Measurements from ENCODE around the gene ZMYND8.

- no peak for TF ChIP-seq FOXK2 (IDR thresholded peaks at IDR 0.05)
- no peak for TF ChIP-seq LEF1 (IDR thresholded peaks at IDR 0.05; ENCODE audit: borderline replicate concordance)
- no peak for TF ChIP-seq NFRKB (IDR thresholded peaks at IDR 0.05)
- no peak for TF ChIP-seq HDGF (IDR thresholded peaks at IDR 0.05; ENCODE audit: borderline replicate concordance)
- no peak for TF ChIP-seq SP1 (IDR thresholded peaks at IDR 0.05)
- TF ChIP-seq SUZ12 (IDR thresholded peaks at IDR 0.05) = no peak
- no peak for TF ChIP-seq ELF4 (IDR thresholded peaks at IDR 0.05)
- no peak for TF ChIP-seq ZNF384 (IDR thresholded peaks at IDR 0.05)
- no peak for TF ChIP-seq TARDBP (IDR thresholded peaks at IDR 0.05)
- TF ChIP-seq FOXA1 (IDR thresholded peaks at IDR 0.05) = no peak
- no peak for TF ChIP-seq CTBP1 (IDR thresholded peaks at IDR 0.05; ENCODE audit: borderline replicate concordance)
- no peak for TF ChIP-seq BHLHE40 (IDR thresholded peaks at IDR 0.05; ENCODE audit: borderline replicate concordance)
- TF ChIP-seq ARNT (IDR thresholded peaks at IDR 0.05) = no peak
- TF ChIP-seq FOXM1 (IDR thresholded peaks at IDR 0.05; ENCODE audit: borderline replicate concordance) = no peak
Observed at GRCh38 chr20:47178851-47179250, 177.6 kb downstream of the ZMYND8 start.
